Measurements from ENCODE around the gene NSUN4. TPM values are rescaled to one million over a fixed set of nuclear protein-coding genes. Genes with fewer than 3 reads are reported as not detected.
A peak's percentile ranks its signal among the peaks of the same experiment; 100 is the strongest.

NSUN4 gene
- polyA plus RNA-seq, 3 donors = 8.5 to 12.8 (median 10.4) TPM

DNA sequence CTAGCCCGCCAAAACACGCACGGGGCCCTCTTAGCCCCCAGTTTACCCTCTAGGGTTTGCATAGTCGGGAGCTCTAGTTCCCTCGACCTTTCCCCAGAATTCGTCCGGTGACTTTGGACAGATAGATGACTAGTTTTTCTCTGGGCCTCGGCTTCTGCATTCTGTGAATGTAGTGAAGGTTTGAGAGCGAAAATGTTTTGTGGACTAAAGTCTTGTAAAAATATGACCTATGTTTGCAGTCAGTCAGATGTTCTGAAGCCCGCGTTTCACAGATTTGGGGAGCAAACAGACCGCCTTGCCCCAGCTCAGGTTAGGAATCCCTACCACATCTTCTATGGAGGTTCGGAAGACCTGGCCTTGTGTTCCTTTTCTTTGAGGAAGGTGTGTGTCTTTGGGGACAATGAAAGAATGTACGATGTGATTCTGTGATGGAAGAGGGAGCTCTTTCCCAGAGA is 36.7 kb upstream of the NSUN4 start:
- Mint-ChIP-seq H3K4me3 (peak overlapping the region; percentile 97 to 99), H3K9me3 (no peaks in the 10 kb centered on the region), H3K27ac (peak overlapping the region; percentile 94 to 99 (median 95)), H3K27me3 (ENCODE audit: low read depth in 3 of 3) (peaks cover 0 to 2% (median 0%) of the 10 kb centered on the region in 3 donors), H3K36me3 (peaks cover 2 to 19% of the 10 kb centered on the region in 2 donors), H3K4me1 (peaks cover 56% of the 10 kb centered on the region)
- intact Hi-C loops (cut with micrococcal nuclease) = loop anchor here (1.0 to 5.0 kb wide), 4 partner anchors 37 to 57 kb away; partner anchors contain the start of genes RAD54L (in 2 of the 2) and NSUN4 (in 1 of the 2)
- Histone ChIP-seq H3K4me1 (ENCODE audit: control insufficient read depth in 1 of 2, insufficient read depth in 2 of 2, low read length in 2 of 2) (peaks cover 44 to 59% of the 10 kb centered on the region in 2 donors), H3K27ac (ENCODE audit: low read depth in 1 of 2, low read length in 2 of 2) (peak overlapping the region; percentile 88 to 94), H3K4me3 (replicated peaks in 1 of 3; ENCODE audit: low read depth in 2 of 3, low read length in 3 of 3) (peak overlapping the region; percentile 97 to 99 (median 99)), H3K27me3 (ENCODE audit: control insufficient read depth in 2 of 2, insufficient read depth in 2 of 2, low read length in 2 of 2) (no peaks in the 10 kb centered on the region), H2AFZ (ENCODE audit: insufficient read depth, low read depth, low read length, poor library complexity, severe bottlenecking) (peak overlapping the region; percentile 95), H3K9me3 (replicated peaks in 1 of 2; ENCODE audit: control insufficient read depth in 1 of 2, insufficient read depth in 1 of 2, low read length in 2 of 2) (no peaks in the 10 kb centered on the region), H3K79me2 (ENCODE audit: insufficient read depth, low read length) (peaks cover 95% of the 10 kb centered on the region), H4K20me1 (ENCODE audit: insufficient read depth, low read length) (peaks cover 53% of the 10 kb centered on the region), H3K36me3 (replicated peaks in 1 of 2; ENCODE audit: control insufficient read depth in 1 of 2, insufficient read depth in 2 of 2, low read length in 2 of 2) (no peaks in the 10 kb centered on the region), H3K4me2 (replicated peaks; ENCODE audit: extremely low read depth, low read length, poor library complexity, severe bottlenecking) (peak overlapping the region; percentile 99), H3K9ac (ENCODE audit: insufficient read depth, low read length, poor library complexity, severe bottlenecking) (peak overlapping the region; percentile 97)
- TF ChIP-seq, protein P1, sequence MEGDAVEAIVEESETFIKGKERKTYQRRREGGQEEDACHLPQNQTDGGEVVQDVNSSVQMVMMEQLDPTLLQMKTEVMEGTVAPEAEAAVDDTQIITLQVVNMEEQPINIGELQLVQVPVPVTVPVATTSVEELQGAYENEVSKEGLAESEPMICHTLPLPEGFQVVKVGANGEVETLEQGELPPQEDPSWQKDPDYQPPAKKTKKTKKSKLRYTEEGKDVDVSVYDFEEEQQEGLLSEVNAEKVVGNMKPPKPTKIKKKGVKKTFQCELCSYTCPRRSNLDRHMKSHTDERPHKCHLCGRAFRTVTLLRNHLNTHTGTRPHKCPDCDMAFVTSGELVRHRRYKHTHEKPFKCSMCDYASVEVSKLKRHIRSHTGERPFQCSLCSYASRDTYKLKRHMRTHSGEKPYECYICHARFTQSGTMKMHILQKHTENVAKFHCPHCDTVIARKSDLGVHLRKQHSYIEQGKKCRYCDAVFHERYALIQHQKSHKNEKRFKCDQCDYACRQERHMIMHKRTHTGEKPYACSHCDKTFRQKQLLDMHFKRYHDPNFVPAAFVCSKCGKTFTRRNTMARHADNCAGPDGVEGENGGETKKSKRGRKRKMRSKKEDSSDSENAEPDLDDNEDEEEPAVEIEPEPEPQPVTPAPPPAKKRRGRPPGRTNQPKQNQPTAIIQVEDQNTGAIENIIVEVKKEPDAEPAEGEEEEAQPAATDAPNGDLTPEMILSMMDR (IDR thresholded peaks at IDR 0.05) = no peak
- DNase-seq = no peak
- 0% methylated on average over 5 of the region's 14 CpGs for WGBS (ENCODE audit: insufficient coverage)

DNA sequence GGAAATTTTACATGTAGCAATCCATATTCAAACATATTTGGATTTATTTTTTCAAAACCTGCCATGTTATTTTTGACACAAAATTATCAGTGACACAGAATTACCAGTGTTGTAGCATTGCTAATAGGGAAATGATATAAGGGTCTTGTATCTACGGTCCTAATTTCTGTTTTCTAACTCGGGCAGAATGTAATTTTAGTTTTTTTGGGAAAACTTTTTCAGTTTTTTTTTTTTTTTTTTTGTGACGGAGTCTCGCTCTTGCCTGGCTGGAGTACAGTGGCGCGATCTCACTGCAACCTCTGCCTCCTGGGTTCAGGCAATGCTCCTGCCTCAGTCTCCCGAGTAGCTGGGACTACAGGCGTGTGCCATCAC is 34.5 kb upstream of the NSUN4 start:
- 100% methylated on average over 4 of the region's 8 CpGs for WGBS (ENCODE audit: insufficient coverage)
- H3K36me3 Mint-ChIP-seq = peaks cover 15 to 30% of the 10 kb centered on the region in 2 donors
- no peak overlapping the region for H3K4me2 ChIP-seq (replicated peaks; ENCODE audit: extremely low read depth, low read length, poor library complexity, severe bottlenecking)

More for the DNA sequence above, 34.5 kb upstream of the NSUN4 start:
- H3K27ac Mint-ChIP-seq = peak overlapping the region in 1 of 7 donors; percentile 37
- Histone ChIP-seq H3K27me3 (ENCODE audit: control insufficient read depth in 2 of 2, insufficient read depth in 2 of 2, low read length in 2 of 2) (no peaks in the 10 kb centered on the region), H4K20me1 (ENCODE audit: insufficient read depth, low read length) (peaks cover 48% of the 10 kb centered on the region), H3K79me2 (ENCODE audit: insufficient read depth, low read length) (peaks cover 85% of the 10 kb centered on the region), H3K4me1 (ENCODE audit: control insufficient read depth in 1 of 2, insufficient read depth in 2 of 2, low read length in 2 of 2) (peaks cover 46 to 64% of the 10 kb centered on the region in 2 donors), H3K4me3 (replicated peaks in 1 of 3; ENCODE audit: low read depth in 2 of 3, low read length in 3 of 3) (no peak overlapping the region), H3K36me3 (replicated peaks in 1 of 2; ENCODE audit: control insufficient read depth in 1 of 2, insufficient read depth in 2 of 2, low read length in 2 of 2) (peaks cover 12 to 16% of the 10 kb centered on the region in 2 donors), H3K9ac (ENCODE audit: insufficient read depth, low read length, poor library complexity, severe bottlenecking) (no peak overlapping the region), H3K9me3 (replicated peaks in 1 of 2; ENCODE audit: control insufficient read depth in 1 of 2, insufficient read depth in 1 of 2, low read length in 2 of 2) (no peaks in the 10 kb centered on the region), H3K27ac (ENCODE audit: low read depth in 1 of 2, low read length in 2 of 2) (no peak overlapping the region), H2AFZ (ENCODE audit: insufficient read depth, low read depth, low read length, poor library complexity, severe bottlenecking) (no peak overlapping the region)
- TF ChIP-seq, protein P1 (IDR thresholded peaks at IDR 0.05) = no peak
- DNase-seq = no peak
- H3K9me3 Mint-ChIP-seq = peaks cover 0 to 2% (median 0%) of the 10 kb centered on the region in 7 donors
- H3K27me3 Mint-ChIP-seq (ENCODE audit: low read depth in 3 of 3) = no peaks in the 10 kb centered on the region
- H3K4me3 Mint-ChIP-seq = no peak overlapping the region
- intact Hi-C loops (cut with micrococcal nuclease) = no loop called here
- H3K4me1 Mint-ChIP-seq = peaks cover 56% of the 10 kb centered on the region
